Stimulated activated CD4-positive, alpha-beta T cell treated with anti-CD3 and anti-CD28 coated beads, Interleukin-15, amount 100 ng/mL, for 48 hours (primary cell): ENCODE data around the gene IRF4.
"Not testable (repeated sequence)": the region's sequence is repeated elsewhere in the genome, so short reads cannot be mapped to it uniquely, and the experiment has no call there.

ENCODE experiments used
- DNase-seq, 2 donors: peaks; one replicate each; pipeline ENCODE4 v3.0.0-alpha.2; 2020; ENCODE audit warnings: low read depth in 2 of 2

IRF4 gene

GRCh38 chr6:366389-367297 is 24.9 kb upstream of the IRF4 start:
- DNase-seq = no peak

- DNase-seq = no peak
Measured at GRCh38 chr6:367298-367794, 24.2 kb upstream of the IRF4 start.

- DNase-seq = no peak
Measured at GRCh38 chr6:367891-368630, 23.5 kb upstream of the IRF4 start.

- DNase-seq = no peak
Measured at GRCh38 chr6:369559-370431, 21.8 kb upstream of the IRF4 start.

GRCh38 chr6:370555-370954 is 21.0 kb upstream of the IRF4 start:
- no peak for DNase-seq

GRCh38 chr6:371851-372250 is 19.7 kb upstream of the IRF4 start:
- not testable (repeated sequence) for DNase-seq

GRCh38 chr6:372336-372911 is 19.1 kb upstream of the IRF4 start:
- DNase-seq = no peak

GRCh38 chr6:373031-373430 is 18.5 kb upstream of the IRF4 start:
- no peak for DNase-seq

- DNase-seq = no peak
Measured at GRCh38 chr6:373773-374724, 17.5 kb upstream of the IRF4 start.

GRCh38 chr6:374956-375355 is 16.6 kb upstream of the IRF4 start:
- DNase-seq = no peak

- DNase-seq = no peak
Measured at GRCh38 chr6:376827-377640, 14.5 kb upstream of the IRF4 start.

- not testable (repeated sequence) for DNase-seq
Measured at GRCh38 chr6:377641-378020, 13.9 kb upstream of the IRF4 start.

GRCh38 chr6:378090-378957 is 13.2 kb upstream of the IRF4 start:
- no peak for DNase-seq

GRCh38 chr6:378958-379409 is 12.6 kb upstream of the IRF4 start:
- DNase-seq = no peak

- no peak for DNase-seq
Measured at GRCh38 chr6:379410-380181, 12.0 kb upstream of the IRF4 start.

- no peak for DNase-seq
Measured at GRCh38 chr6:380234-381218, 11.0 kb upstream of the IRF4 start.
